WTC11 (cell line): ENCODE measurements around the gene VWA5B1. TPM values are rescaled to one million over a fixed set of nuclear protein-coding genes. Genes with fewer than 3 reads are reported as not detected.

Experiments used
- ATAC-seq: fragments of 200-7000 bp; cut with Tn5 transposase; 2 replicates; pipeline ENCODE4 v1.10.0; 2021; ENCODE audit warnings: mild to moderate bottlenecking, moderate library complexity
- CTCF ChIA-PET: fragments of 300-600 bp; sonication (Branson Sonifier 250); formaldehyde crosslinking; loops from one replicate; lab custom pipeline; 2021; ENCODE audit warnings: antibody characterized with exemption; lab: Charles Lee
- POLR2A ChIA-PET: fragments of 350-600 bp; sonication (Branson Sonifier 250); formaldehyde crosslinking; loops from one replicate; lab custom pipeline; 2021; ENCODE audit warnings: antibody characterized with exemption; lab: Charles Lee
- DNase-seq: peaks from one replicate; pipeline ENCODE4 v3.0.0; 2021; ENCODE audit warnings: low spot score
- H3K27ac Mint-ChIP-seq: 2 replicates; pipeline ENCODE4 v1.8.0; 2021; ENCODE audit warnings: mixed read lengths
- H3K27me3 Mint-ChIP-seq: 2 replicates; pipeline ENCODE4 v1.8.0; 2021; ENCODE audit warnings: low read depth, mild to moderate bottlenecking, moderate library complexity, mixed read lengths
- H3K36me3 Mint-ChIP-seq: 2 replicates; pipeline ENCODE4 v1.8.0; 2021; ENCODE audit warnings: mixed read lengths
- H3K4me1 Mint-ChIP-seq: 2 replicates; pipeline ENCODE4 v1.8.0; 2022; ENCODE audit warnings: mixed read lengths
- H3K4me3 Mint-ChIP-seq: 2 replicates; pipeline ENCODE4 v1.8.0; 2021; ENCODE audit warnings: mild to moderate bottlenecking, moderate library complexity, mixed read lengths
- H3K9me3 Mint-ChIP-seq: 2 replicates; pipeline ENCODE4 v1.8.0; 2021; ENCODE audit warnings: mixed read lengths
- ETV6 ChIP-seq: sonication (generic); formaldehyde crosslinking; IDR thresholded peaks from 2 replicates; pipeline ENCODE4 v1.8.1; 2022; ENCODE audit warnings: mild to moderate bottlenecking, missing genetic modification reagents
- FOXJ3 ChIP-seq: sonication (generic); formaldehyde crosslinking; IDR thresholded peaks from 2 replicates; pipeline ENCODE4 v1.9.0; 2021; ENCODE audit warnings: missing genetic modification reagents, mild to moderate bottlenecking, borderline replicate concordance
- FOXP1 ChIP-seq: sonication (generic); formaldehyde crosslinking; IDR thresholded peaks from 2 replicates; pipeline ENCODE4 v1.8.0; 2022; ENCODE audit warnings: missing genetic modification reagents, mild to moderate bottlenecking, moderate library complexity, borderline replicate concordance
- KAT7 ChIP-seq: sonication (generic); formaldehyde crosslinking; IDR thresholded peaks from 2 replicates; pipeline ENCODE4 v1.8.1; 2023; ENCODE audit warnings: missing genetic modification reagents, mild to moderate bottlenecking, borderline replicate concordance
- MYBL2 ChIP-seq: sonication (generic); formaldehyde crosslinking; IDR thresholded peaks from 2 replicates; pipeline ENCODE4 v1.8.1; 2023; ENCODE audit warnings: mild to moderate bottlenecking, moderate library complexity, missing genetic modification reagents
- NFE2L1 ChIP-seq: sonication (generic); formaldehyde crosslinking; IDR thresholded peaks from 2 replicates; pipeline ENCODE4 v1.8.1; 2023; ENCODE audit warnings: missing genetic modification reagents
- OVOL2 ChIP-seq: fragments of 250-450 bp; sonication (Bioruptor Pico); IDR thresholded peaks from 2 replicates; pipeline ENCODE4 v1.9.0; 2021; ENCODE audit warnings: mild to moderate bottlenecking, borderline replicate concordance
- SMAD3 ChIP-seq: sonication (generic); formaldehyde crosslinking; IDR thresholded peaks from 2 replicates; pipeline ENCODE4 v1.8.0; 2022; ENCODE audit warnings: missing genetic modification reagents, mild to moderate bottlenecking, borderline replicate concordance
- TCF7 ChIP-seq: sonication (generic); formaldehyde crosslinking; IDR thresholded peaks from 2 replicates; pipeline ENCODE4 v1.8.0; 2022; ENCODE audit warnings: mild to moderate bottlenecking, low read depth, missing genetic modification reagents, moderate library complexity
- ZNF121 ChIP-seq: sonication (generic); formaldehyde crosslinking; IDR thresholded peaks from 2 replicates; pipeline ENCODE4 v1.8.0; 2023; ENCODE audit warnings: missing genetic modification reagents
- ZNF219 ChIP-seq: sonication (generic); formaldehyde crosslinking; IDR thresholded peaks from 2 replicates; pipeline ENCODE4 v1.8.0; 2023; ENCODE audit warnings: missing genetic modification reagents, mild to moderate bottlenecking, borderline replicate concordance
- ZNF263 ChIP-seq: sonication (generic); formaldehyde crosslinking; IDR thresholded peaks from 2 replicates; pipeline ENCODE4 v1.8.1; 2022; ENCODE audit warnings: low read depth, mild to moderate bottlenecking, moderate library complexity, missing genetic modification reagents
- ZNF317 ChIP-seq: sonication (generic); formaldehyde crosslinking; IDR thresholded peaks from 2 replicates; pipeline ENCODE4 v1.8.1; 2023; ENCODE audit warnings: low read depth, mild to moderate bottlenecking, moderate library complexity, missing genetic modification reagents, borderline replicate concordance
- total RNA-seq: library from RNA; stranded (reverse); gene quantifications from 3 replicates; pipeline ENCODE4 v1.2.3, GENCODE V29; 2021
- TF ChIP-seq, protein P1 (sequence below): sonication (generic); formaldehyde crosslinking; IDR thresholded peaks from 2 replicates; pipeline ENCODE4 v1.8.1; 2023; ENCODE audit warnings: mild to moderate bottlenecking, moderate library complexity, missing genetic modification reagents
- TF ChIP-seq, protein P2 (sequence below): sonication (generic); formaldehyde crosslinking; IDR thresholded peaks from 2 replicates; pipeline ENCODE4 v1.8.0; 2022; ENCODE audit warnings: missing genetic modification reagents
- TF ChIP-seq, protein P3 (sequence below): sonication (generic); formaldehyde crosslinking; IDR thresholded peaks from 2 replicates; pipeline ENCODE4 v1.8.0; 2023; ENCODE audit warnings: missing genetic modification reagents, mild to moderate bottlenecking, borderline replicate concordance
- TF ChIP-seq, protein P4 (sequence below): sonication (generic); formaldehyde crosslinking; IDR thresholded peaks from 2 replicates; pipeline ENCODE4 v1.8.0; 2023; ENCODE audit warnings: mild to moderate bottlenecking, missing genetic modification reagents
- TF ChIP-seq, protein P5 (sequence below): fragments of 250-450 bp; sonication (Bioruptor Pico); IDR thresholded peaks from 2 replicates; pipeline ENCODE4 v1.9.0; 2021; ENCODE audit warnings: mild to moderate bottlenecking
- TF ChIP-seq, protein P6 (sequence below): sonication (generic); formaldehyde crosslinking; IDR thresholded peaks from 2 replicates; pipeline ENCODE4 v1.8.1; 2022; ENCODE audit warnings: low read depth, mild to moderate bottlenecking, moderate library complexity, missing genetic modification reagents, borderline replicate concordance

VWA5B1 gene
- total RNA-seq, 1 experiment from 2014 or later, result 1.5 TPM

DNA sequence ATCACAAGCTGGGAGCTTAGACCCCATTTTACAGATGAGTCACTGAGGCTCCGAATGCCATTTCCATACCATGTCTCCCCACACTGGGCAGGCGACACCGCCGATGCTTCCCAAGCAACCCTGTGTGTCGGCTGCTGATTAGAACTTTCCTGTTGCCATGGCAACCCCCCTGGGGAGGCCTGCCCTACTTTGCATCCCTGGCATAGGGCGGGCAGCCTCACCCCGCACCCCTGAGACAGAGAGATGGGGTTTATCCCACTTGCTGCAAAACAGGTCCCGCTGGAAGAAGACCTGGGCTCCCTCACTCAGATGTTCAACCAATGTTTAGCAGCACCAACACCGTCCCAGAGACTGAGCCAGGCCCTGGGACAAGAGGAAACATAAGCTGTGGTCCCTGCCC, 113.8 kb downstream of the VWA5B1 start:
- CTCF ChIA-PET, result interaction anchor here (2.1 kb wide), 1 partner anchor 43 kb away, joined by 6 read pairs; no protein-coding TSS in a partner anchor
- peaks cover 20% of the 10 kb centered on the region for H3K4me1 Mint-ChIP-seq
- 0 out of 2 replicates have a peak, but pooled peaks cover 4% of the 10 kb centered on the region for H3K9me3 Mint-ChIP-seq
- no peak for ATAC-seq
- no peak overlapping the region for H3K4me3 Mint-ChIP-seq
- peaks cover 100% of the 10 kb centered on the region for H3K27me3 Mint-ChIP-seq
- POLR2A ChIA-PET, result no interaction called here
- peak; percentile 53 for DNase-seq
- no peaks in the 10 kb centered on the region for H3K36me3 Mint-ChIP-seq
- TF ChIP-seq SMAD3 (CRISPR knock-in tag) (no peak), MYBL2 (no peak), NFE2L1 (CRISPR knock-in tag) (no peak), FOXJ3 (CRISPR knock-in tag) (no peak), ZNF219 (CRISPR knock-in tag) (no peak), ZNF317 (CRISPR knock-in tag) (no peak), ETV6 (CRISPR knock-in tag) (no peak), TCF7 (CRISPR knock-in tag) (no peak), ZNF263 (no peak), OVOL2 (CRISPR knock-in tag) (no peak), KAT7 (no peak), FOXP1 (CRISPR knock-in tag) (no peak), ZNF121 (CRISPR knock-in tag) (no peak)
- TF ChIP-seq, protein P1, sequence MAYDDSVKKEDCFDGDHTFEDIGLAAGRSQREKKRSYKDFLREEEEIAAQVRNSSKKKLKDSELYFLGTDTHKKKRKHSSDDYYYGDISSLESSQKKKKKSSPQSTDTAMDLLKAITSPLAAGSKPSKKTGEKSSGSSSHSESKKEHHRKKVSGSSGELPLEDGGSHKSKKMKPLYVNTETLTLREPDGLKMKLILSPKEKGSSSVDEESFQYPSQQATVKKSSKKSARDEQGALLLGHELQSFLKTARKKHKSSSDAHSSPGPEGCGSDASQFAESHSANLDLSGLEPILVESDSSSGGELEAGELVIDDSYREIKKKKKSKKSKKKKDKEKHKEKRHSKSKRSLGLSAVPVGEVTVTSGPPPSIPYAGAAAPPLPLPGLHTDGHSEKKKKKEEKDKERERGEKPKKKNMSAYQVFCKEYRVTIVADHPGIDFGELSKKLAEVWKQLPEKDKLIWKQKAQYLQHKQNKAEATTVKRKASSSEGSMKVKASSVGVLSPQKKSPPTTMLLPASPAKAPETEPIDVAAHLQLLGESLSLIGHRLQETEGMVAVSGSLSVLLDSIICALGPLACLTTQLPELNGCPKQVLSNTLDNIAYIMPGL, result no peak
- TF ChIP-seq, protein P2, sequence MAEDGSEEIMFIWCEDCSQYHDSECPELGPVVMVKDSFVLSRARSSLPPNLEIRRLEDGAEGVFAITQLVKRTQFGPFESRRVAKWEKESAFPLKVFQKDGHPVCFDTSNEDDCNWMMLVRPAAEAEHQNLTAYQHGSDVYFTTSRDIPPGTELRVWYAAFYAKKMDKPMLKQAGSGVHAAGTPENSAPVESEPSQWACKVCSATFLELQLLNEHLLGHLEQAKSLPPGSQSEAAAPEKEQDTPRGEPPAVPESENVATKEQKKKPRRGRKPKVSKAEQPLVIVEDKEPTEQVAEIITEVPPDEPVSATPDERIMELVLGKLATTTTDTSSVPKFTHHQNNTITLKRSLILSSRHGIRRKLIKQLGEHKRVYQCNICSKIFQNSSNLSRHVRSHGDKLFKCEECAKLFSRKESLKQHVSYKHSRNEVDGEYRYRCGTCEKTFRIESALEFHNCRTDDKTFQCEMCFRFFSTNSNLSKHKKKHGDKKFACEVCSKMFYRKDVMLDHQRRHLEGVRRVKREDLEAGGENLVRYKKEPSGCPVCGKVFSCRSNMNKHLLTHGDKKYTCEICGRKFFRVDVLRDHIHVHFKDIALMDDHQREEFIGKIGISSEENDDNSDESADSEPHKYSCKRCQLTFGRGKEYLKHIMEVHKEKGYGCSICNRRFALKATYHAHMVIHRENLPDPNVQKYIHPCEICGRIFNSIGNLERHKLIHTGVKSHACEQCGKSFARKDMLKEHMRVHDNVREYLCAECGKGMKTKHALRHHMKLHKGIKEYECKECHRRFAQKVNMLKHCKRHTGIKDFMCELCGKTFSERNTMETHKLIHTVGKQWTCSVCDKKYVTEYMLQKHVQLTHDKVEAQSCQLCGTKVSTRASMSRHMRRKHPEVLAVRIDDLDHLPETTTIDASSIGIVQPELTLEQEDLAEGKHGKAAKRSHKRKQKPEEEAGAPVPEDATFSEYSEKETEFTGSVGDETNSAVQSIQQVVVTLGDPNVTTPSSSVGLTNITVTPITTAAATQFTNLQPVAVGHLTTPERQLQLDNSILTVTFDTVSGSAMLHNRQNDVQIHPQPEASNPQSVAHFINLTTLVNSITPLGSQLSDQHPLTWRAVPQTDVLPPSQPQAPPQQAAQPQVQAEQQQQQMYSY (CRISPR knock-in tag), result no peak
- TF ChIP-seq, protein P3, sequence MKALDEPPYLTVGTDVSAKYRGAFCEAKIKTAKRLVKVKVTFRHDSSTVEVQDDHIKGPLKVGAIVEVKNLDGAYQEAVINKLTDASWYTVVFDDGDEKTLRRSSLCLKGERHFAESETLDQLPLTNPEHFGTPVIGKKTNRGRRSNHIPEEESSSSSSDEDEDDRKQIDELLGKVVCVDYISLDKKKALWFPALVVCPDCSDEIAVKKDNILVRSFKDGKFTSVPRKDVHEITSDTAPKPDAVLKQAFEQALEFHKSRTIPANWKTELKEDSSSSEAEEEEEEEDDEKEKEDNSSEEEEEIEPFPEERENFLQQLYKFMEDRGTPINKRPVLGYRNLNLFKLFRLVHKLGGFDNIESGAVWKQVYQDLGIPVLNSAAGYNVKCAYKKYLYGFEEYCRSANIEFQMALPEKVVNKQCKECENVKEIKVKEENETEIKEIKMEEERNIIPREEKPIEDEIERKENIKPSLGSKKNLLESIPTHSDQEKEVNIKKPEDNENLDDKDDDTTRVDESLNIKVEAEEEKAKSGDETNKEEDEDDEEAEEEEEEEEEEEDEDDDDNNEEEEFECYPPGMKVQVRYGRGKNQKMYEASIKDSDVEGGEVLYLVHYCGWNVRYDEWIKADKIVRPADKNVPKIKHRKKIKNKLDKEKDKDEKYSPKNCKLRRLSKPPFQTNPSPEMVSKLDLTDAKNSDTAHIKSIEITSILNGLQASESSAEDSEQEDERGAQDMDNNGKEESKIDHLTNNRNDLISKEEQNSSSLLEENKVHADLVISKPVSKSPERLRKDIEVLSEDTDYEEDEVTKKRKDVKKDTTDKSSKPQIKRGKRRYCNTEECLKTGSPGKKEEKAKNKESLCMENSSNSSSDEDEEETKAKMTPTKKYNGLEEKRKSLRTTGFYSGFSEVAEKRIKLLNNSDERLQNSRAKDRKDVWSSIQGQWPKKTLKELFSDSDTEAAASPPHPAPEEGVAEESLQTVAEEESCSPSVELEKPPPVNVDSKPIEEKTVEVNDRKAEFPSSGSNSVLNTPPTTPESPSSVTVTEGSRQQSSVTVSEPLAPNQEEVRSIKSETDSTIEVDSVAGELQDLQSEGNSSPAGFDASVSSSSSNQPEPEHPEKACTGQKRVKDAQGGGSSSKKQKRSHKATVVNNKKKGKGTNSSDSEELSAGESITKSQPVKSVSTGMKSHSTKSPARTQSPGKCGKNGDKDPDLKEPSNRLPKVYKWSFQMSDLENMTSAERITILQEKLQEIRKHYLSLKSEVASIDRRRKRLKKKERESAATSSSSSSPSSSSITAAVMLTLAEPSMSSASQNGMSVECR (CRISPR knock-in tag), result no peak
- TF ChIP-seq, protein P4, sequence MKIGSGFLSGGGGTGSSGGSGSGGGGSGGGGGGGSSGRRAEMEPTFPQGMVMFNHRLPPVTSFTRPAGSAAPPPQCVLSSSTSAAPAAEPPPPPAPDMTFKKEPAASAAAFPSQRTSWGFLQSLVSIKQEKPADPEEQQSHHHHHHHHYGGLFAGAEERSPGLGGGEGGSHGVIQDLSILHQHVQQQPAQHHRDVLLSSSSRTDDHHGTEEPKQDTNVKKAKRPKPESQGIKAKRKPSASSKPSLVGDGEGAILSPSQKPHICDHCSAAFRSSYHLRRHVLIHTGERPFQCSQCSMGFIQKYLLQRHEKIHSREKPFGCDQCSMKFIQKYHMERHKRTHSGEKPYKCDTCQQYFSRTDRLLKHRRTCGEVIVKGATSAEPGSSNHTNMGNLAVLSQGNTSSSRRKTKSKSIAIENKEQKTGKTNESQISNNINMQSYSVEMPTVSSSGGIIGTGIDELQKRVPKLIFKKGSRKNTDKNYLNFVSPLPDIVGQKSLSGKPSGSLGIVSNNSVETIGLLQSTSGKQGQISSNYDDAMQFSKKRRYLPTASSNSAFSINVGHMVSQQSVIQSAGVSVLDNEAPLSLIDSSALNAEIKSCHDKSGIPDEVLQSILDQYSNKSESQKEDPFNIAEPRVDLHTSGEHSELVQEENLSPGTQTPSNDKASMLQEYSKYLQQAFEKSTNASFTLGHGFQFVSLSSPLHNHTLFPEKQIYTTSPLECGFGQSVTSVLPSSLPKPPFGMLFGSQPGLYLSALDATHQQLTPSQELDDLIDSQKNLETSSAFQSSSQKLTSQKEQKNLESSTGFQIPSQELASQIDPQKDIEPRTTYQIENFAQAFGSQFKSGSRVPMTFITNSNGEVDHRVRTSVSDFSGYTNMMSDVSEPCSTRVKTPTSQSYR (CRISPR knock-in tag), result no peak
- TF ChIP-seq, protein P5, sequence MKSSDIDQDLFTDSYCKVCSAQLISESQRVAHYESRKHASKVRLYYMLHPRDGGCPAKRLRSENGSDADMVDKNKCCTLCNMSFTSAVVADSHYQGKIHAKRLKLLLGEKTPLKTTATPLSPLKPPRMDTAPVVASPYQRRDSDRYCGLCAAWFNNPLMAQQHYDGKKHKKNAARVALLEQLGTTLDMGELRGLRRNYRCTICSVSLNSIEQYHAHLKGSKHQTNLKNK (CRISPR knock-in tag), result no peak
- TF ChIP-seq, protein P6, sequence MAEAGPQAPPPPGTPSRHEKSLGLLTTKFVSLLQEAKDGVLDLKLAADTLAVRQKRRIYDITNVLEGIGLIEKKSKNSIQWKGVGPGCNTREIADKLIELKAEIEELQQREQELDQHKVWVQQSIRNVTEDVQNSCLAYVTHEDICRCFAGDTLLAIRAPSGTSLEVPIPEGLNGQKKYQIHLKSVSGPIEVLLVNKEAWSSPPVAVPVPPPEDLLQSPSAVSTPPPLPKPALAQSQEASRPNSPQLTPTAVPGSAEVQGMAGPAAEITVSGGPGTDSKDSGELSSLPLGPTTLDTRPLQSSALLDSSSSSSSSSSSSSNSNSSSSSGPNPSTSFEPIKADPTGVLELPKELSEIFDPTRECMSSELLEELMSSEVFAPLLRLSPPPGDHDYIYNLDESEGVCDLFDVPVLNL (CRISPR knock-in tag), result no peak
- H3K27ac Mint-ChIP-seq, result no peak overlapping the region
